ENCODE results near the gene CNTLN.
"Not testable (repeated sequence)": the region's sequence is repeated elsewhere in the genome, so short reads cannot be mapped to it uniquely, and the experiment has no call there.

Gene CNTLN

DNA sequence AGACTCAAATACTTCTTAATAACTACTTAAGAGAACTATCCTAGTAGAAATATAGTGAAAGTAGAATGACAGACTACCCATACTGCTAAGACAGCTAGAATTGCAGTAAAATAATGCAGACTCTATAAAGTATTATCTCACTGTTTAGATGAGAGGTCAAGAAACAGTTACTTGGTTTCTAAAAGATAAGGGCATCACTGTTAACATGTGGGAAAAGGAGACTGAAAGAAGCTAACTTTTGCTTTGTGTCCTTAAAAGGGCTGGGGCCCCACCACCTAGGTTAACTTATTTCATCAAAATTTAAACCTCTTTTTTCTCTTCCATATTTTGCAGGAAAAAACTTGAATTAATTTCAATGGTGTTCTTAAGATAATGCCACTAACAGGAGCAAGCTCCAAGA is 204.3 kb downstream of the CNTLN start:
- TF ChIP-seq, protein P1, sequence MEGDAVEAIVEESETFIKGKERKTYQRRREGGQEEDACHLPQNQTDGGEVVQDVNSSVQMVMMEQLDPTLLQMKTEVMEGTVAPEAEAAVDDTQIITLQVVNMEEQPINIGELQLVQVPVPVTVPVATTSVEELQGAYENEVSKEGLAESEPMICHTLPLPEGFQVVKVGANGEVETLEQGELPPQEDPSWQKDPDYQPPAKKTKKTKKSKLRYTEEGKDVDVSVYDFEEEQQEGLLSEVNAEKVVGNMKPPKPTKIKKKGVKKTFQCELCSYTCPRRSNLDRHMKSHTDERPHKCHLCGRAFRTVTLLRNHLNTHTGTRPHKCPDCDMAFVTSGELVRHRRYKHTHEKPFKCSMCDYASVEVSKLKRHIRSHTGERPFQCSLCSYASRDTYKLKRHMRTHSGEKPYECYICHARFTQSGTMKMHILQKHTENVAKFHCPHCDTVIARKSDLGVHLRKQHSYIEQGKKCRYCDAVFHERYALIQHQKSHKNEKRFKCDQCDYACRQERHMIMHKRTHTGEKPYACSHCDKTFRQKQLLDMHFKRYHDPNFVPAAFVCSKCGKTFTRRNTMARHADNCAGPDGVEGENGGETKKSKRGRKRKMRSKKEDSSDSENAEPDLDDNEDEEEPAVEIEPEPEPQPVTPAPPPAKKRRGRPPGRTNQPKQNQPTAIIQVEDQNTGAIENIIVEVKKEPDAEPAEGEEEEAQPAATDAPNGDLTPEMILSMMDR (IDR thresholded peaks at IDR 0.05; ENCODE audit: low read depth, low read length): no peak
- H3K4me3 ChIP-seq (ENCODE audit: low read depth, low read length): no peak overlapping the region

DNA sequence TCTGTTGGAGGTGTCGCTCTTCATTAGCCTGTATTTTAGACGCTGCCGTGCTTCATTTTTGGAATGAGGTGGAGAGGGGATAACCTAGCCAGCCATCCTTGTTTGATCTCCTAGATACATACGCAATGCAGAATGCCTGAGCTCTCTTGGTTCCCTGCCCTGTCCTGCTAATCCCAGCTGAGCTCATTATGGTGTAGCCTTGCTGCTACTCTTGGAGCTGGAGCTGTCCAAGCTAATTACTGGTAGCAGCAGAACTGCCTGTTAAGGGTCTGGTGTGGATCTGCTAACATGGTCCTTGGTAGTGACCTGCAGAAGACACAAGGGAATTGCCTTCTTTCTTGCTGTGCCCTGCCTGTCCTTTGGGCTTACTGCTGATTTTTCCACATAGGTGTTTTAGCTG is 207.9 kb downstream of the CNTLN start:
- TF ChIP-seq, protein P1 (IDR thresholded peaks at IDR 0.05; ENCODE audit: low read depth, low read length): no peak
- no peak overlapping the region for H3K4me3 ChIP-seq (ENCODE audit: low read depth, low read length)

DNA sequence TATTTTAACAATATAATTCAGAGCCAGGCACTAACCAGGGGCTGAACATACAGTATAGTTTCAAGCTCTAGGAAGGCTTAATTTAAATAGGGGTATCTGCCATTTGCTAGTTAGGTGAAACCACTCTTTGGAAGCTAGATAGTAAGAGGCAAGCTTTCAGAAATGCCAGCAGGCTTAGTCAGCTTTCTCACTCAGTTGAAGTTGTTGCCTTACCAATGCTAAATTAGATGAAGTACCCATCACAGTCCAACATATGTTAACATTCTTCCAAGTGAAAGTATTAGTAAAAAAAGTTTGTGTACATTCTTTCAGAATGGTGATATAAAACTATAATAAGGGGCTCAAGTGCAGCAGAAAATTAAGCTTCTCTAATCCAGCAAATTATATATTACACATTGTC is 215.0 kb downstream of the CNTLN start:
- TF ChIP-seq, protein P1 (IDR thresholded peaks at IDR 0.05; ENCODE audit: low read depth, low read length): no peak
- no peak overlapping the region for H3K4me3 ChIP-seq (ENCODE audit: low read depth, low read length)

DNA sequence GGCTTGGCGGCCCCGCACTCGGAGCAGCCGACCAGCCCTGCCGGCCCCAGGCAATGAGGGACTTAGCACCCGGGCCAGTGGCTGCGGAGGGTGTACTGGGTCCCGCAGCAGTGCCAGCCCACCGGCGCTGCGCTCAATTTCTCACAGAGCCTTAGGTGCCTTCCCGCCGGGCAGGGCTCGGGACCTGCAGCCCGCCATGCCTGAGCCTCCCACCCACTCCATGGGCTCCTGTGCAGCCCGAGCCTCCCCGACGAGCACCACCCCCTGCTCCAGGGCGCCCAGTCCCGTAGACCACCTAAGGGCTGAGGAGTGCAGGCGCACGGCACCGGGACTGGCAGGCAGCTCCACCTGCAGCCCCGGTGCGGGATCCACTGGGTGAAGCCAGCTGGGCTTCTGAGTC is 219.2 kb downstream of the CNTLN start:
- H3K4me3 ChIP-seq (ENCODE audit: low read depth, low read length): not testable (repeated sequence)

DNA sequence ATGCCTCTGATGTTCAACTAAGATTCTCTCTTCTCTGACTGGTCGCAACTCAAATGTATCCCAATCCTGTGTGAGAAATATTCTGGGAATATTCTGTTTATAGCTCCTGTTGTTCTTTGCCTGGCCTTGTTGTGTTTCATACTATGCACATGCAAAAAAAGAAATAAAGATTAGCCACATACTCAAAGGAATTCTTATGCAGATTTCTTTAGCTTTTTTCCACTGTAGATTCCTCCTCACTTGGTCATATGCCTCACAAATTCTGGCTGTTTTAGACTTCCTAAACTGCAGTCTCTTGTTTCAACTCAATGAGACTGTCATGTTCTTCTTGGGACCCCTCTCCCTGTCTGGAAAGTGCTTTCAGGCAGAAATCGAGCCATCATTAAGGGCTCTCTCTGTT is 226.5 kb downstream of the CNTLN start:
- no peak overlapping the region for H3K4me3 ChIP-seq (ENCODE audit: low read depth, low read length)
- TF ChIP-seq, protein P1 (IDR thresholded peaks at IDR 0.05; ENCODE audit: low read depth, low read length): no peak

DNA sequence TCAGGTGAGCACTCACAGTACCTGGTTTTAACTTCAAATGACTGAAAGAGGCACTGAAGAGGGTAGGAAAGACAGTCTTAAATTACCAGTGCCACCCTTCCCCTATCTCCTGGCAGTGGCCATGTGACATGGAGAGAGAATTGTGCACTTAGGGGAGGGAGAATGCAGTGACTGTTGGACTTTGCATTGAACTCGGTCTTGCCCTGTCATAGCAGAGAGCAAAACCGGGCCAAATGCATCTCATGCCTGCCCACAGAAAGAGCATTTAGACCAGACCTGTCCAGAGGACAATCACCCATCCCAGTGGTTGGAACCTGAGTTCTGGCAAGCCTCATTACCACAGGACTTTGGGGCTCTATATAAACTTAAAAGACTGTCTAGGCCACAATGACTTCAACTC is 232.2 kb downstream of the CNTLN start:
- H3K4me3 ChIP-seq (ENCODE audit: low read depth, low read length): no peak overlapping the region
- TF ChIP-seq, protein P1 (IDR thresholded peaks at IDR 0.05; ENCODE audit: low read depth, low read length): no peak

DNA sequence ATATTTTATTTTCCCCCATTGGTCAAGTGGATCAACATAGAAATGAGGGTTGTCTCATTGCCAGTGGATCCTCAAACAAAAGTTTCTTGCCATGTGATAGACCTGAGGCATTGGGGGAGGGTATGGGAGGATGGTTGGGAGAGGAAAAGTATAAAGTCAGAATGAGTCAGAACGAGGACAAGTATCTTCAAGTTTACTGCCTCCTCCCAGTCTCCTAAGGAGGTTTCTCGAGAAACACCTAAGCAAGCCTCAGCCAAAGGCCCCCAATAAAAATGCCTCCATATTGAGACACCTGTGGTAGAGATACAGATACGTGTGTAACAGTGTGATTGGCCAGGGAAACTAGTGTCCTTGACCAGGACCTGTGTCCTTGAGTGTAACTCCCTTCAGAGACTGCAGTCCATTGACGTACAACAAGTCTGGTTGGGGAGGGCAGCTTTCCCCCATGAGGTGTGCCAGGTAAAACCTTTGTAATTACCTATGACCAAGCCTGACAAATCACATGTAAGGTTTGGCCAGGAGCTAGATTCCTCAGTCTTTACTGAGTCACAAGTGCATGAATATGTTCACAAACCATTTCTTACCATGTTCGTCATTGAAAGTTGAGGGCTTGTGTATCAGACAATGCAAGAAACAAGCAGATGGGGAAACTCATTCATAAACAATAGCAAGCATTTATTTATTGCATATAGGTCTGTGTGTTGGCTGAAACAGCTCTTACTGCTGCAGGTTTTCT is 245.5 kb downstream of the CNTLN start:
- no peak overlapping the region for H3K4me3 ChIP-seq (ENCODE audit: low read depth, low read length)
- TF ChIP-seq, protein P1 (IDR thresholded peaks at IDR 0.05; ENCODE audit: low read depth, low read length): no peak

DNA sequence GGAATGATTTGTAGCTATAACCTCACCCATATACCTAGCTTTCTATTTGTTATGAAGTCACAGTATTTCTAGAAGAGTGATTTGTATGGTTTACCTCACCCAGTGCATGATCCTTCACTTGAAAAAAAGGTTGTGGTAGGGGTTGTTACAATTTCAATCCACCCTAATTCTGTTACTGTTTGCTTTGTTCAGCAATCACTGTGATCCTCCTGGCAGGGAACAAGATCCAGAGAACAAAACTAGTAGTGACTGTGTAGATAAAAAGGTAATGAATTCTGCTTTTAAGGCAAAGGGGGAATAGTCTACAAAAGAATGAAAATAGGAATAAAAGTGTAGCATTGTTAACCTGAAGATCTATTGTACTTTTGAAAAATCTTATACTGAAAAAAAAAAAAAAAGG is 252.7 kb downstream of the CNTLN start:
- no peak overlapping the region for H3K4me3 ChIP-seq (ENCODE audit: low read depth, low read length)
- TF ChIP-seq, protein P1 (IDR thresholded peaks at IDR 0.05; ENCODE audit: low read depth, low read length): no peak

Data from WI38 (cell line).